ENCODE results near the gene GADD45GIP1.
"Not testable (repeated sequence)": the region's sequence is repeated elsewhere in the genome, so short reads cannot be mapped to it uniquely, and the experiment has no call there.

The GADD45GIP1 gene

DNA sequence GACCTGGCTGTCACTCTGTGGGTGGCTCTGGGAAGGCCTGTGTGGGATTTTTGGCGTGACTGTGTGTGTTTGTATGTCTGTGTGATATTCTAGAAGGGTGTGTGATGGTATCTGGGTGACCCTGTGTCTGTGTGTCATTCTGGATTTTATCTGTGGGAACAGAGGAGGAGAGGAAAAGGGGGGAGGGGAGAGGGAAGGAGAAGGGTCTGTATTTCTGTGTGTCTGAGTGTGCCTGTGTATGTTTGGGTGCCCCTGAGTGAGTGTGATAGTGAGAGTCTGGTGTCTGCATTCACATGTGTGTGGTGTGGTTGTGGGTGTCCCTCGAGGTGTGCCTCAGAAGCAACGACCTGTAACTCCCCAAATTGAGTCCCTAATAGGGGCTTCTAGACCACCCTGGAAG, 30.2 kb upstream of the GADD45GIP1 start:
- no peak for DNase-seq

DNA sequence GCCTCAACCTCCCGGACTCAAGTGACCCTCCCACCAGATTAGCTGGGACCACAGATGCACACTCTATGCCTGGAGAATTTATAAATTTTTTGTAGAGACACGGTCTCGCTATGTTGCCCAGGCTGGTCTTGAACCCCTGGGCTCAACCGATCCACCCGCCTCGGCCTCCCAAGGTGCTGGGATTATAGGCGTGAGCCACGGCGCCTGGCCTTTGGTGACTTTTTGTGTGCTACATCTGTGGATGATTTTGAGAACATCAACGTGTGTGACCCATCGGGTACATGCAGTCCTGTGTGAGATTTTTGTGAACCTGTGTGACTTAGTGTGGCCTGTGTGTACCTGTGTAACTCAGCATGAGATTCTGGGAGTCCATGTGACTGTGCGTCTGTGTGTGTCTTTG, 29.7 kb upstream of the GADD45GIP1 start:
- no peak for DNase-seq

DNA sequence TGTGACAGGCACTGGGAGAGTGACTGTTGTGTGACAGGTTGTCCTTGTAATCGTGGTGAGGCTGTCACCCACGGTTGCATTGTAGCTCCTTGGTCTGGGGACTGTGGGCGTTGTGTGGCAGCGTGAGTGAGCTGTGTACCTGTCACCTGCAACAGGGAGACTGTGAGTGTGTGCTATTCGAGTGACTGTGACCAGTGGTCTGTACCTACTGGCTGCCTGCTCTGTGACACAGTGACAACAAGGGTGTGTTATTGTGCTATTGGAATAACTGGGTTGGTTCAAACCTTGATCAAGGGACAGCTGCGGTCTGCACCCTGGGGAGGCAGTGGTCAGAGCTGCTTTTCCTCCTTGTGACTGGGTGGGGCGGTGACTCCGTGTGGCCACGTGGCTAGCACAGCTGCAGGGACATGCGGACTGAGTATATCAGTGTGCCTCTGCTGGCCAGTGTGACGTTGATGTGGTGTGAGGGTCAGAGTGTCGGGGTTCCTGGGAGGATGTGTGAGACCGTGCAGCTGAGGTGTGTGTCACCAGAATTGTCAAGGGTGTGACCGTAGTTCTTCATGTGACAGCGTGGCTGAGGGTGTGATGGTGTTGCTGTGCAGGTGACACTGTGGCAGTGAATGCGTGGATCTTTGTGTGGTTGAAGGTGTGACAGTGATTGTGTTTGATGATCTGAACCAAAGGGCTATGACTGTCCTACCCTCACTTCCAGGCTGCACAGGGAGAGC, 28.2 kb upstream of the GADD45GIP1 start:
- no peak for DNase-seq

DNA sequence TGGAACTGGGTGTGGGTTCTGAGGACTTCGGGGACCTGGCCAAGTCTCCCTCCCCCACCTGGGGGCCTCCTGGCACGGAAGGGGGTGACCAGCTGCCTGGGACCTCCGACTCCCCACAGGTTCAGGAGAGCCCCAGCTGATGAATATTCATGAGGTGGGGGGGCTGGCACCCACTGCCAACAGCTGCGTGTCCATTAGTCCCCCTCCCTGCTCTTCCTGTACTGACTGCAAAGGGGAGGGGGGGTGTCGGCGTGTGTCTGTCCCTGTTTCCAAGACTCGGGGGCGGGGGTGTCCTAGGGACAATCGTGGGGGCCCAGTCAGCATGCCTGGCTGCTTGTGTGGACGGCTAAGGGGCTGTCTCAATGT, 27.6 kb upstream of the GADD45GIP1 start:
- no peak for DNase-seq

DNA sequence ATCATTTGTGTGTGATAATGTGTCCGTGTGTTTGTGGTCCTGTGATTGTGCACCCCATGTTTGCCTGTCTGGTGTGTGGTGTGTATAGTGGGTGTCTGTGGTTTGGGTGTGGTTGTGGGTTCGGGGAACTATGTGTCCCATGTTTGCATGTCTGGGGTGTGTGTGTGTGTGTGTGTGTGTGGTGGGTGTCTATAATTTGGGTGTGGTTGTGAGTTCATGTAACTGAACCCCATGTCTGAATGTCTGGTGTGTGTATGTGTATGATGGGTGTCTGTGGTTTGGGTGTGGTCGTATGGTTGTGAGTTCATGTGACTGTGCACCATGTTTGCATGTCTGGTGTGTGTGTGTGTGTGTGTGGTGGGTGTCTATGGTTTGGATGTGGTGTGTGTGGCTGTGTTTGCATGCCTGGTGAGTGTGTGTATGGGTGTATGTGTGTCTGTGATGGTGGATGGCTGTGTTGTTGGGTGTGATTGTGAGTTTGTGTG, 27.2 kb upstream of the GADD45GIP1 start:
- no peak for DNase-seq

DNA sequence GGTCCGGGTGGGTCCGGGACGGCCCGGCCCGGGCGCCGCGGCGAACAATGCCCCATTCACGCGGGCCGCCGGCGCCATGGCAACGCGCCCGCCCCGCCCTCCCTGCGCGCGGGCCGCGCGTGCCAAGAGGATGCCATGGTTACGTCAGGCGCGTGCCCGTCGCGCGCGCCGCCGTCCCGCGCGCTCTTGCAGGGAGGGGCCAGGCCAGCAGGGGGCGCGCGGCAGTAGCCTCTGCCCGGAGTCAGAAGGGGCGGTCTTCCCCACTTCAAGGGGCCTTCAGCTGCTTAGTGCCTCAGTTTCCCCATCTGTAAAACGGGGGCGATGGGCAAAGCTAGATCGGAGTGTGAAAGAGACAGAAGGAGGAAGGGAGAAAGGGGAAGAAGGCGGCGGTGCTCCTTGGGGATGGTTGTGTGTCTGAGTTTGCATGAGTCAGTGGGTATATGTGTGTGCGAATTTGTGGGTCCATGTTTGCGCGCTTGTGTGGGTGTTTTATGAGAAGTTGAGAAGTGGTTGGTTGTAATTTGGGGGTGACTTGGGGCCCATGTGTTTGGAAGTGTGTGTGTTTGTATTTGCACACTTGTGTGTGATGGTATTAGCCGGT, 26.6 kb upstream of the GADD45GIP1 start:
- DNase-seq = peak; percentile 94

DNA sequence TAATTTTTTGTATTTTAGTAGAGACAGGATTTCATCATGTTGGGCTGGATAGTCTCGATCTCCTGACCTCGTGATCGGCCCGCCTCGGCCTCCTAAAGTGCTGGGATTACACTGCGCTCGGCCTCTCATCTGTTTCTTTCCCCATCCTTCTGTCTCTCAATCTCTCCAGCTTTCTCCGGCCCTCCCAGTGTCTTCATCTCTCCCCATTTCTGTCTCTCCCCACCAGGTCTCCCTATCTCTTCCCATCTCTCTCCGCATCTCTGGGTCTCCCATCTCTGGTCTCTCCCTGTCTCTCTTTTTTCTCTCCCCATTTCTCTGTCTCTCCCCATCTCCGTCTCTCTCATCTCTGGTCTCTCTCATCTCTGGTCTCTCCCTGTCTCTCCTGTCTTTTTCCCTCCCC, 26.1 kb upstream of the GADD45GIP1 start:
- DNase-seq = no peak

DNA sequence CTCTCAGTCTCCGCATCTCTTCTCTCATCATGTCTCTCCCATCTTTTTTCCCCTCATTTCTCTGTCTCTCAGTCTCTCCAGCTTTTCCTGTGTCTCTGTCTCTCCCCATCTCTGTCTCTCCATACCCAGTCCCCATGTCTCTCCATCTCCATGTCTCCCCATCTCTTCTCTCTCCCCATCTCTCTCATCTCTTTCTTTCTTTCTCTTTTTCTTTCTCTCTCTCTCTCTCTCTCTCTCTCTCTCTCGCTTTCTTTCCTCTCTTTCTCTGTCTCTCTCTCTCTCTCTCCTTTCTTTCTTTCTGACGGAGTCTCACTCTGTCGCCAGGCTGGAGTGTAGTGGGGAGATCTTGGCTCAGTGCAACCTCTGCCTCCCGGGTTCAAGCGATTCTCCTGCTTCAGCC, 25.6 kb upstream of the GADD45GIP1 start:
- no peak for DNase-seq

DNA sequence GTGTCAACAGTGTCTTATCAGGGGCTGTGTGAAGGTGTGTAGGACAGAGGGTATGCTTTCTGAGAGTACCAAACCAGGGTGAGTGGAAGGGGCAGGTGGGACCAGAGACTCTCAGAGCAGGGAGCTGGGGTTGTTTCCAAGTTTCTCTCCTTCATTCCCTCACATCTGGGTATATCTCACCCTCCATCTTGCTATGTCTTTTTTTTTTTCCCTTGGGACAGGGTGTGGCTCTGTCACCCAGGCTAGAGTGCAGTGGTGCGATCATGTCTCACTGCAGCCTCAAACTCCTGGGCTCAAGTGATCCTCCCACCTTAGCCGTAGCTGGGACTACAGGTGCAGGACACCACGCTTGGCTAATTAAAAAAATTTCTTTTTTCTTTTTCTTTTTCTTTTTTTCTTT, 23.0 kb upstream of the GADD45GIP1 start:
- DNase-seq = no peak

DNA sequence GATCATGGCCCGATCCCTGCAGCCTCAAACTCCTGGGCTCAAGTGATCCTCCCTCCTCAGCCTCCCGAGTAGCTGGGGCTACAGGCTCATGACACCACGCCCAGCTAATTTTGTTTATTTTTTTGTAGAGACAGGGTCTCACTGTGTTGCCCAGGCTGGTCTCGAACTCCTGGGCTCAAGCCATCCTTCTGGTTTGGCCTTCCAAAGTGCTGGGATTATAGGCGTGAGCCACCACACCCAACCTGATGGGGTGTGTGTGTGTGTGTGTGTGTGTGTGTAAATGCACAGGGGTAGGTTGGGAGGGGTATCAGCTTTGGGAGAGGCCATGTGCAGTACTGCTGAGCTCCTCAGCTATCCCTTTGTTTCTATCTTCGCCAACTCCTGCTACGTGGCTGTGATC, 19.1 kb upstream of the GADD45GIP1 start:
- DNase-seq = not testable (repeated sequence)

DNA sequence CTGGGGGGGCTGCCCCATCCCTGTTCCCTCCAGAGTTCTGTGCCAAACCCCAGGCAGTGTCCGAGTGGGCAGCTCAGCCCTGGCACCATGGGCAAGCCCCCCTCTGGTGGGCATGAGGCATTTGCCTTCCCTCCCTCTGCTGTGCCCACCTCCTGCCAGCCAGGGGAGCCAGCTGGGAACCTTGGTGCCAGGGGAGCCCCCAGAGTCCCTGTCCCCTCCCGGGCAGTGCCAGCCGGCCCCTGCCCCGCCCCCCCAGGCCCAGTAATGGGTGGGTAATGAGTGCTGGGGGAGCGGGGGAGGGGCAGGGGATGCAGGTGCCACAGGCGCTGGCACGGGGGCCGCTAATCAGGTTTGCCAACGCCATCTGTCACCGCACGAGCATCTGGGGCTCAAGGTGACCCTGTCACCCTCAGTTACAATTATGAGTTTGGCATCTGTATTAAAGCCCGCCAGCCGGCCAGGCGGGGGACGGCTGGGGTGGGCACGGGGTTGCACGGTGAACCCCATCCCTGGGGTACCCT, 18.3 kb upstream of the GADD45GIP1 start:
- no peak for DNase-seq

DNA sequence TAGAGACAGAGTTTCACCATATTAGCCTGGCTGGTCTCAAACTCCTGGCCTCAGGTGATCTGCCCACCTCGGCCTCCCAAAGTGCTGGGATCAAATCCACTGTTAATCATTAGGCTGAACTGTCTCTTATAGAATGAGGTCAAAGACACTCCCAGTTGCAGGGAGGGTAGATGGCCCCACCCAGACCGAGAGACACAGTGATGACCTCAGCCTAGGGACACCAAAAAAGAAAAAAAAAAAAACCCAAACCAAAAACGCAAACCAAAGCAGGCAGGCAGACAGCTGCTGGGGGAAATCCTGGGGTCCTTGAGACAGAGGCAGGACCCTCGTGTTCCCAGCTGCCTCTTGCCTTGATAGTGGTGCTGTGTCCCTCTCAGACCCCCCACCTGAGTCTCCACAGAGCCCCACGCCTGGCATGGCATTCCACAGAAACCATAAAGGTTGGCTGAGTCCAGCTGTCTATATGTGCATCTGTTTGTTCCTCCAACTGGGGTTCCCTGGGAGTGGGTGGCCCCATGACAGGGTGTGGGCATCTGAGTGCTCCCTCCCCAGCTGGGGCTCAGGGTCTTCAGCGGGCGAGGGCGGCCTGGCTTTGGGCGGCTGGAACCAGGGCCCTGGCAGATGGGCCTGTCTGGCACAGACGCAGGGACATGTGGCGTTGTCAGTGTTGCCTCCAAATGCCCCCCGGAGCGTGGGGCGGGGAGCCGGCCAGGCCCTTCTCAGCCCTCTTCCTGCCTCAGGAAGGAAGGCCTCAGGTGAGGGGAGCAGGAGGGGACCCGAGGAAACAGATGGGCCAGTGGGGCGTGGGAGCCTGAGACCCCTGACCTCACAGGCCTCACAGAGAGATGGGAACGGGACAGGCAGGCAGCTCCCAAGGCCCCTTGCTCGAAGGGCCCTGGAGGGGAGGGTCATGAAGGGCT, 17.5 kb upstream of the GADD45GIP1 start:
- no peak for DNase-seq

DNA sequence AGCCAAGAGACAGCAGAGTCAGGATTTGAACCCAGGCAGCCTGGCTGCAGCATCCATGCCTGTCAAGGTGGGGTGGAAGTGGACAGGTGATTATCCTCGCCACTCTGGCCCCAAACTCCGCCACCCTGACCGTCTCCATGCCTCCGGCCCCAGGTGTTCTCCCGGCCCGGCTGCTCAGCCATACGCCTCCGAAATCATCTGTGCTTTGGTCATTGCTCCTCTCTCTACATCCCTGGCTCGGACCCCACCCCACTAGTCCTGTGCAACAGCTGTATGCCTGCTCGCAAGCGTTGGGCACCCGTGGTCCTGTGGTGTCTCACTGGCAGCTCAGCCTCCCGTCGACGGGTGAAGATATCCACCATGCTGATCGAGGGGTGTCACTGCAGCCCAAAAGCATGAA, 16.2 kb upstream of the GADD45GIP1 start:
- no peak for DNase-seq

DNA sequence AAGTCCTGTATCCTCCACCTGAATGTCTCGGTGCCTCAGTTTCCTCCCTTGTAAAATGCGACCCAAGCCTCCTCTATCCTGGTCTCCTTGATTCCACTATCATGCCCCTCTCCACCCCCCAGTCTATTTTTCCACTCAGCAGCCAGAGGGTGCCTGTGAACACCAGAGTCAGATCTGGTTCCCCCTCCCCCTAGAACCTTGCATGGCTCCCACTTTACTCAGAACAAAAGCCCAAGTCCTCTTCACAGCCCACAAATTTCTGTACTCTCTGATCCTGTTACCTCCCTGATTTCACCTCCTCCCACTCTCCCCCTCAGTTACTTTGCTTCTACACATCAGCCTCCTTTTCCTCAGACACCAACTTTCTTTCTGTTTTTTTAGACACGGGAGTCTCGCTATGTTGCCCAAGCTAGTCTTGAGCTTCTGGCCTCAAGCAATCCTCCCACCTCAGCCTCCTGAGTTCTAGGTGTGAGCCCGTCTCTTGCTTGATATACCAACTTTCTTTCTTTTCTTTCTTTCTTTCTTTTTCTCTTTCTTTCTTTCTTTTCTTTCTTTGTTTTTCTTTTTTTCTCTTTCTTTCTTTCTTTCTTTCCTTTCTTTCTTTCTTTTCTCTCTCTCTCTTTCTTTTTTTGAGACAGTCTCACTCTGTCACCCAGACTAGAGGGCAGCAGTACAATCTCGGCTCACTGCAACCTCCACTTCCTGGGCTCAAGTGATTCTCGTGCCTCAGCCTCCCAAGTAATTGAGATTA, 13.2 kb upstream of the GADD45GIP1 start:
- DNase-seq = no peak

DNA sequence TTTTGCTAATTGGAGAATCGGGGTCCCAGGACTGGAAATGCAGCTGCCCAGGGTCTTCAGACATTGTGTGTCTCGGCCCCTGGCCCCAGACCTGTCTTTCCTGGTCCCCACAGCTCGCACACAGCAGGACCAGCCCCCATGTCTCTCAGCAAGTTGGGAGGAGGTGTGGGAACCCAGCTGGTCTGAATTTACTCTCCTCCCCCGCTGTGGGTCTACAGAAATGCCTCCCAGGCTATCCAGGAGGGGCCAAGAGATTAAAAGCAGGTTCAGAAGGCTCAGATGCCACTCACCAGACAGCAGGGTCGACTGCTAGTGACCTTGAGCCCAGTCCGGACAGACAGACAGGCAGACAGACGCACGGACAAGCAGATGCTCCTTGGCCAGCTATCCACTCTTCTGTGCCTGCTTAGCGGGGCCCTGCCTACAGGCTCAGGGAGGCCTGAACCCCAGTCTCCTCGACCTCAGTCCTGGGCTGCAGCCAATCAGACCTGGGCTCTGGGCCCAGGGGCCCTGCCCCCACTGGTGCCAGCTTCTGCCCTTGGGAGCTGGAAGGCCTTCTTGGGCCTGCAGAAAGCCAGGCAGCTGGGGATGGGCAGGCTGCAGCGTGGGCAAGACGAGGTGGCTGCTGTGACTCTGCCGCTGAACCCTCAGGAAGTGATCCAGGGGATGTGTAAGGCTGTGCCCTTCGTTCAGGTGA, 12.4 kb upstream of the GADD45GIP1 start, which contains the start of gene DAND5:
Gene DAND5, plus strand, starts transcription at position 285 of the 697 bp plus-strand sequence. Its CDS starts 85 bp downstream, at position 370.
- DNase-seq = no peak

DNA sequence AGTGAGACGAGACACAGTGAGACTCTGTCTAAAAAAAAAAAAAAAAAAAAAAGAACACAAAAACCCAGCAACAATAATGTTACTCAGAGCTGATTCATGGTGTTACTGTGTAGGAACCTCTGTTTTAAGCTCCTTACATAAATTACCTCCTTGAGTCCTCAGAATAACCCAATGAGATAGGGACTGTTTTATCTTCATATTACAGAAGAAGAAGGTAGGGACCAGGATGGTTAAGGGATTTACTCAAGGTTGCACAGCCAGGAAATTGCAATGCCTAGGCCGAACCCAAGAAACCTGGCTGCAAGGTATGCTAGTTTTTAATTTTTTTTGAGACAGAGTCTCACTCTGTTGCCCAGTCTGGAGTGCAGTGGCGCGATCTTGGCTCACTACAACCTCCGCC, 10.9 kb upstream of the GADD45GIP1 start:
- DNase-seq = no peak

DNA sequence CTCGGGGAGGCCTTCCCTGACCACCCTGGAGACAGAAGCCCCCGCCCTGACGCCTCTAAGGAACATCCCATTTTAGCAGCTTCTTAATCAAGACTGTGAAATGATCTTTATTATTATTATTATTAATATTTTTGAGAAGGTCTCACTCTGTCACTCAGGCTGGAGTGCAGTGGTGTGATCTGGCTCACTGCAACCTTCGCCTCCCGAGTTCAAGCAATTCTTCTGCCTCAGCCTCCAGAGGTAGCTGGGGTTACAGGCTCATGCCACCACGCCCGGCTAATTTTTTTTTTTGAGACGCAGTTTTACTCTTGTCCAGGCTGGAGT, 8.8 kb upstream of the GADD45GIP1 start:
- no peak for DNase-seq

DNA sequence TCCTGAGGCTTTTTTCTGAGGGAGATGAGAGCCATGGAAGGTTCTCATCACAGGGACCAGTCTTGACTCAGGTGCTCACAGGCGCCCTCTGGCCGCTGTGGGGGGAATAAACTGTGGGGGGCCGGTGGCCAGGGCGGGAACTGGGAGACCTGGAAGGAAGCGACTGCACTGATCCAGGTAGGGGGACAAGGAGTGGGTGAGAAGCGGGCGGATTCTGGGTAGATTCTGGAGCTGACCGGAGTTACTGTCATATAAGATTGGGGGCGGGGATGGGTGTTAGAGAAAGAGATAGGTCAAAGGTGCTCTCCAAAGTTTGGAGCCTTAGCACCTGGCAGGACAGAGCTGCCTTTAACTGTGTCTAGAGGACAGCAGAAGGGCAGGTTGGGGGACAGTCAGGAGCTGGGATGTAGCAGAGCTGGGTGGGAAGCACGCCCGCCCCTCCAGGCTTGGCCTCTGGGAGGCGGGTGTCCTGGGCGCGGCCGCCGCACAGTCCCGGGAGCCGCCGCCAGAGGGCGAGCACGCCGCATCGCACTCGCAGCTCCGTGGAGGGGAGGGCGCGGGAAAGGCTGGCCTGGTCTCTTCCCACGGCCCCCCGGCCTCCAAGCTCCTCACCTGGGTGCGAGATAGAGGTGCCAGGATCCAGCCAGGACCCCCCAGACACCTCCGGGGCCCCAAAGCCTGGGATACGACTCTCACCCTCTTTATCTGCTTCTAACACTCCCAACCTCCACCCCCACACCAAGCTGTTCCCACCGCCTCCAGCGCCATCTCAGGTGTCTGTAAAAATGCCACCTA, 8.2 kb upstream of the GADD45GIP1 start:
- DNase-seq = peak; percentile 93

DNA sequence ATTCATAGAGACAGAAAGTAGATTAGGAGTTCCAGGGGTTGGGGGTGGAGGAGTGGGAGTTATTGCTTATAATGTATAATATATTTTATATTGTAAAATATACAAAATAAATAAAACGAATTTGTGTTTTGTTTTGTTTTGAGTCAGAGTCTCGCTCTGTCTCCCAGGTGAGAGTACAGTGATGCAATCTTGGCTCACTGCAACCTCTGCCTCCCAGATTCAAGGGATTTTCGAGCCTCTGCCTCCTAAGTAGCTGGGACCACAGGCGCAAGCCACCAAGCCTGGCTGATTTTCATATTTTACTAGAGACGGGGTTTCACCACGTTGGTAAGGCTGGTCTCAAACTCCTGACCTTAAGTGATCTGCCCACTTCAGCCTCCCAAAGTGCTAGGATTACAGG, 2.5 kb upstream of the GADD45GIP1 start:
- DNase-seq = no peak

DNA sequence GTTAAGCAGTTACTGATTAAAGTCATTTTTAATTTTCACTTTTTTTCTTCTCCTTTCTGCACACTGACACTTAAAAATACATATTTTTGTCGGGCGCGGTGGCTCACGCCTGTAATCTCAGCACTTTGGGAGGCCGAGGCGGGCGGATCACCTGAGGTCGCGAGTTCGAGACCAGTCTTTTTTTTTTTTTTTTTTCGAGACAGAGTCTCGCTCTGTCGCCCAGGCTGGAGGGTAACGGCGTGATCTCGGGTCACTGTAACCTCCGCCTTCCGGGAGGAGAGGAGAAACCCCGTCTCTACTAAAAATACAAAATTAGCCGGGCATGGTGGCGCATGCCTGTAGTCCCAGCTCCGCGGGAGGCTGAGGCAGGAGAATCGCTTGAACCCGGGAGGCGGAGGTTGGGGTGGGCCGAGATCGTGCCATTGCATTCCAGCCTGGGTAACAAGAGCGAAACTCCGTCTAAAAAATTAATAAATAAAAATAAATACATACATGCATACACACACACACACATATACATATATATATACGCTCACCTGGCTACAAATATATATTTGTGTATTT, 448 bp upstream of the GADD45GIP1 start:
- DNase-seq = not testable (repeated sequence)

DNA sequence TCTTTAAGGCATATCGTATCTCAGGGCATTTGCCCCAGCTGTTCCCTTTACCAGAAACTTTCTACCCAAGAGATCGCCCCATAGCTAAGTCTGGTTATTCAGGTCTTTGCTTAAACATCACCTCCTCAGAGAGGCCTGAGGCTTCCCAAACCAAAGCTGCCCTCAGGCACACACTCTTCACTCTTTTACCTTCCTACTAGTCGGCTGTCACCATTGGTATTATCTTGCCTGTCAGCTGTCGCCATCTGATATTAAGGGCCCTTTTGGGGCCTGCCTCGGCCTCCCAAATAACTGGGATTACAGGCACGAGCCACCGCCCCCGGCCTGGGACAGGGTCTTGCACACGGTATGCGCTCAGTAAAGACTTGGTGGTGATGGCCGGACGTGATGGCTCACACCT, 1.0 kb downstream of the GADD45GIP1 start:
- no peak for DNase-seq
